Stimulated activated naive B cell treated with anti-CD40 and anti-IgM and Interleukin-4, amounts not matched to agents 10 μg/mL and 1 μg/mL and 100 μg/mL, for 72 hours (primary cell): Measurements from ENCODE around the gene ESYT1.

ENCODE experiments used
- ATAC-seq, 2 donors: fragments of 150-1000 bp; cut with Tn5 transposase; replicated peaks; 2 replicates each; pipeline ENCODE4 v1.10.0; 2021; ENCODE audit warnings: moderate library complexity in 1 of 2
- DNase-seq: peaks from one replicate; pipeline ENCODE4 v3.0.0; 2021
- H3K27ac Mint-ChIP-seq: one replicate; pipeline ENCODE4 v1.8.0; 2022; ENCODE audit warnings: mild to moderate bottlenecking, mixed read lengths
- H3K27me3 Mint-ChIP-seq, 2 donors: one replicate each; pipeline ENCODE4 v1.8.0; 2022; ENCODE audit warnings: mixed read lengths in 2 of 2
- H3K36me3 Mint-ChIP-seq, 2 donors: one replicate each; pipeline ENCODE4 v1.8.0; 2022; ENCODE audit warnings: mixed read lengths in 2 of 2, mild to moderate bottlenecking in 1 of 2
- H3K4me1 Mint-ChIP-seq, 2 donors: one replicate each; pipeline ENCODE4 v1.8.0; 2022; ENCODE audit warnings: mixed read lengths in 2 of 2, mild to moderate bottlenecking in 1 of 2
- H3K4me3 Mint-ChIP-seq, 2 donors: one replicate each; pipeline ENCODE4 v1.8.0; 2022; ENCODE audit warnings: mild to moderate bottlenecking in 2 of 2, mixed read lengths in 2 of 2, moderate library complexity in 1 of 2
- H3K9me3 Mint-ChIP-seq, 2 donors: one replicate each; pipeline ENCODE4 v1.8.0; 2022; ENCODE audit warnings: mixed read lengths in 2 of 2, mild to moderate bottlenecking in 1 of 2

ESYT1 gene

GRCh38 chr12:56097738-56098137 lies 30.3 kb upstream of the ESYT1 start:
- ATAC-seq: no peak
- H3K4me3 Mint-ChIP-seq: no peak overlapping the region
- DNase-seq: no peak
- H3K4me1 Mint-ChIP-seq: peaks cover 0 to under 1% of the 10 kb centered on the region in 2 donors
- no peaks in the 10 kb centered on the region for H3K9me3 Mint-ChIP-seq
- no peak overlapping the region for H3K27ac Mint-ChIP-seq
- H3K27me3 Mint-ChIP-seq: peaks cover 18 to 32% of the 10 kb centered on the region in 2 donors
- no peaks in the 10 kb centered on the region for H3K36me3 Mint-ChIP-seq

- Mint-ChIP-seq H3K4me1 (peaks cover 5 to 9% of the 10 kb centered on the region in 2 donors), H3K4me3 (no peak overlapping the region), H3K9me3 (no peaks in the 10 kb centered on the region), H3K36me3 (no peaks in the 10 kb centered on the region), H3K27ac (no peak overlapping the region), H3K27me3 (peaks cover 15 to 23% of the 10 kb centered on the region in 2 donors)
- ATAC-seq (no peak), DNase-seq (no peak)
Measured at GRCh38 chr12:56098592-56098991, 29.5 kb upstream of the ESYT1 start.

GRCh38 chr12:56099787-56100186 lies 28.3 kb upstream of the ESYT1 start:
- no peak overlapping the region for H3K4me3 Mint-ChIP-seq
- no peak overlapping the region for H3K27ac Mint-ChIP-seq
- H3K4me1 Mint-ChIP-seq: peaks cover 10 to 19% of the 10 kb centered on the region in 2 donors
- ATAC-seq (no peak), DNase-seq (no peak)
- peaks cover 11 to 12% of the 10 kb centered on the region in 2 donors for H3K27me3 Mint-ChIP-seq
- H3K9me3 Mint-ChIP-seq: no peaks in the 10 kb centered on the region
- H3K36me3 Mint-ChIP-seq: peaks cover 4 to 5% of the 10 kb centered on the region in 2 donors

- no peaks in the 10 kb centered on the region for H3K9me3 Mint-ChIP-seq
- ATAC-seq: no peak
- H3K4me3 Mint-ChIP-seq: no peak overlapping the region
- H3K27ac Mint-ChIP-seq: no peak overlapping the region
- H3K36me3 Mint-ChIP-seq: peaks cover 6 to 11% of the 10 kb centered on the region in 2 donors
- DNase-seq: no peak
- peaks cover 14 to 28% of the 10 kb centered on the region in 2 donors for H3K4me1 Mint-ChIP-seq
- H3K27me3 Mint-ChIP-seq: peaks cover 4 to 6% of the 10 kb centered on the region in 2 donors
Measured at GRCh38 chr12:56101045-56101444, 27.0 kb upstream of the ESYT1 start.

GRCh38 chr12:56102683-56103065 lies 25.4 kb upstream of the ESYT1 start:
- ATAC-seq (no peak), DNase-seq (no peak)
- no peaks in the 10 kb centered on the region for H3K9me3 Mint-ChIP-seq
- H3K27ac Mint-ChIP-seq: no peak overlapping the region
- no peaks in the 10 kb centered on the region for H3K27me3 Mint-ChIP-seq
- H3K36me3 Mint-ChIP-seq: peaks cover 13 to 21% of the 10 kb centered on the region in 2 donors
- H3K4me1 Mint-ChIP-seq: peaks cover 22 to 41% of the 10 kb centered on the region in 2 donors
- H3K4me3 Mint-ChIP-seq: peak overlapping the region in 1 of 2 donors; percentile 5

GRCh38 chr12:56103066-56103711 lies 24.9 kb upstream of the ESYT1 start:
- DNase-seq: no peak
- peaks cover 13 to 21% of the 10 kb centered on the region in 2 donors for H3K36me3 Mint-ChIP-seq
- no peaks in the 10 kb centered on the region for H3K9me3 Mint-ChIP-seq
- ATAC-seq: no peak
- H3K27ac Mint-ChIP-seq: no peak overlapping the region
- H3K27me3 Mint-ChIP-seq: no peaks in the 10 kb centered on the region
- H3K4me3 Mint-ChIP-seq: peak overlapping the region; percentile 98 to 100
- H3K4me1 Mint-ChIP-seq: peaks cover 22 to 41% of the 10 kb centered on the region in 2 donors

- peak overlapping the region; percentile 100 for H3K27ac Mint-ChIP-seq
- H3K9me3 Mint-ChIP-seq: no peaks in the 10 kb centered on the region
- DNase-seq (no peak), ATAC-seq (no peak)
- H3K36me3 Mint-ChIP-seq: peaks cover 13 to 21% of the 10 kb centered on the region in 2 donors
- peaks cover 22 to 41% of the 10 kb centered on the region in 2 donors for H3K4me1 Mint-ChIP-seq
- peak overlapping the region; percentile 98 to 100 for H3K4me3 Mint-ChIP-seq
- no peaks in the 10 kb centered on the region for H3K27me3 Mint-ChIP-seq
Measured at GRCh38 chr12:56103823-56104108, 24.3 kb upstream of the ESYT1 start.

GRCh38 chr12:56104109-56104814 lies 23.8 kb upstream of the ESYT1 start, which contains the start of gene PA2G4:
Gene PA2G4 (plus strand): TSS chr12:56104559. CDS start chr12:56104738, 179 bp downstream.
- ATAC-seq: peak; percentile 95
- H3K9me3 Mint-ChIP-seq: no peaks in the 10 kb centered on the region
- peak within 1 kb of the TSS; percentile 100 for H3K27ac Mint-ChIP-seq
- H3K4me1 Mint-ChIP-seq: peaks cover 22 to 41% of the 10 kb centered on the region in 2 donors
- peak; percentile 98 for DNase-seq
- H3K36me3 Mint-ChIP-seq: peaks cover 13 to 24% of the 10 kb centered on the region in 2 donors
- no peaks in the 10 kb centered on the region for H3K27me3 Mint-ChIP-seq
- H3K4me3 Mint-ChIP-seq: peak within 1 kb of the TSS; percentile 98 to 100

GRCh38 chr12:56104815-56105608 lies 23.1 kb upstream of the ESYT1 start:
- H3K4me1 Mint-ChIP-seq: peaks cover 22 to 41% of the 10 kb centered on the region in 2 donors
- peak overlapping the region; percentile 98 to 100 for H3K4me3 Mint-ChIP-seq
- H3K27ac Mint-ChIP-seq: peak overlapping the region; percentile 100
- H3K27me3 Mint-ChIP-seq: no peaks in the 10 kb centered on the region
- H3K9me3 Mint-ChIP-seq: no peaks in the 10 kb centered on the region
- ATAC-seq (peak; percentile 22 to 23), DNase-seq (no peak)
- peaks cover 15 to 26% of the 10 kb centered on the region in 2 donors for H3K36me3 Mint-ChIP-seq

GRCh38 chr12:56105609-56105902 lies 22.5 kb upstream of the ESYT1 start:
- ATAC-seq (no peak), DNase-seq (no peak)
- peaks cover 20 to 32% of the 10 kb centered on the region in 2 donors for H3K36me3 Mint-ChIP-seq
- peak overlapping the region; percentile 100 for H3K27ac Mint-ChIP-seq
- peak overlapping the region; percentile 98 to 100 for H3K4me3 Mint-ChIP-seq
- H3K9me3 Mint-ChIP-seq: no peaks in the 10 kb centered on the region
- peaks cover 22 to 41% of the 10 kb centered on the region in 2 donors for H3K4me1 Mint-ChIP-seq
- no peaks in the 10 kb centered on the region for H3K27me3 Mint-ChIP-seq

GRCh38 chr12:56107242-56107641 lies 20.8 kb upstream of the ESYT1 start:
- no peak for ATAC-seq
- H3K4me3 Mint-ChIP-seq: no peak overlapping the region
- peaks cover 26 to 44% of the 10 kb centered on the region in 2 donors for H3K36me3 Mint-ChIP-seq
- H3K27me3 Mint-ChIP-seq: no peaks in the 10 kb centered on the region
- no peak for DNase-seq
- peaks cover 22 to 41% of the 10 kb centered on the region in 2 donors for H3K4me1 Mint-ChIP-seq
- H3K9me3 Mint-ChIP-seq: no peaks in the 10 kb centered on the region
- no peak overlapping the region for H3K27ac Mint-ChIP-seq

- Mint-ChIP-seq H3K27me3 (no peaks in the 10 kb centered on the region), H3K4me3 (no peak overlapping the region), H3K36me3 (peaks cover 34 to 54% of the 10 kb centered on the region in 2 donors), H3K9me3 (no peaks in the 10 kb centered on the region), H3K27ac (no peak overlapping the region), H3K4me1 (peaks cover 17 to 28% of the 10 kb centered on the region in 2 donors)
- DNase-seq (no peak), ATAC-seq (no peak)
Measured at GRCh38 chr12:56110571-56110970, 17.5 kb upstream of the ESYT1 start.

GRCh38 chr12:56114084-56114483 lies 14.0 kb upstream of the ESYT1 start:
- Mint-ChIP-seq H3K36me3 (peaks cover 43 to 59% of the 10 kb centered on the region in 2 donors), H3K4me1 (peaks cover 21 to 33% of the 10 kb centered on the region in 2 donors), H3K27ac (peak overlapping the region; percentile 70), H3K27me3 (peaks cover 0 to 4% of the 10 kb centered on the region in 2 donors), H3K4me3 (no peak overlapping the region), H3K9me3 (no peaks in the 10 kb centered on the region)
- ATAC-seq (no peak), DNase-seq (no peak)

GRCh38 chr12:56115329-56115728 lies 12.7 kb upstream of the ESYT1 start:
- peaks cover 27 to 45% of the 10 kb centered on the region in 2 donors for H3K4me1 Mint-ChIP-seq
- peaks cover 38 to 60% of the 10 kb centered on the region in 2 donors for H3K36me3 Mint-ChIP-seq
- DNase-seq: no peak
- no peaks in the 10 kb centered on the region for H3K9me3 Mint-ChIP-seq
- peaks cover 0 to 4% of the 10 kb centered on the region in 2 donors for H3K27me3 Mint-ChIP-seq
- peak overlapping the region; percentile 99 to 100 for H3K4me3 Mint-ChIP-seq
- H3K27ac Mint-ChIP-seq: peak overlapping the region; percentile 100
- ATAC-seq: no peak
